ENCODE results near the gene GPR143. TPM values are rescaled to one million over a fixed set of nuclear protein-coding genes. Genes with fewer than 3 reads are reported as not detected.

GPR143 gene
- total and polyA plus RNA-seq, 4 donors = 0.77 to 2.7 (median 1.5) TPM

DNA sequence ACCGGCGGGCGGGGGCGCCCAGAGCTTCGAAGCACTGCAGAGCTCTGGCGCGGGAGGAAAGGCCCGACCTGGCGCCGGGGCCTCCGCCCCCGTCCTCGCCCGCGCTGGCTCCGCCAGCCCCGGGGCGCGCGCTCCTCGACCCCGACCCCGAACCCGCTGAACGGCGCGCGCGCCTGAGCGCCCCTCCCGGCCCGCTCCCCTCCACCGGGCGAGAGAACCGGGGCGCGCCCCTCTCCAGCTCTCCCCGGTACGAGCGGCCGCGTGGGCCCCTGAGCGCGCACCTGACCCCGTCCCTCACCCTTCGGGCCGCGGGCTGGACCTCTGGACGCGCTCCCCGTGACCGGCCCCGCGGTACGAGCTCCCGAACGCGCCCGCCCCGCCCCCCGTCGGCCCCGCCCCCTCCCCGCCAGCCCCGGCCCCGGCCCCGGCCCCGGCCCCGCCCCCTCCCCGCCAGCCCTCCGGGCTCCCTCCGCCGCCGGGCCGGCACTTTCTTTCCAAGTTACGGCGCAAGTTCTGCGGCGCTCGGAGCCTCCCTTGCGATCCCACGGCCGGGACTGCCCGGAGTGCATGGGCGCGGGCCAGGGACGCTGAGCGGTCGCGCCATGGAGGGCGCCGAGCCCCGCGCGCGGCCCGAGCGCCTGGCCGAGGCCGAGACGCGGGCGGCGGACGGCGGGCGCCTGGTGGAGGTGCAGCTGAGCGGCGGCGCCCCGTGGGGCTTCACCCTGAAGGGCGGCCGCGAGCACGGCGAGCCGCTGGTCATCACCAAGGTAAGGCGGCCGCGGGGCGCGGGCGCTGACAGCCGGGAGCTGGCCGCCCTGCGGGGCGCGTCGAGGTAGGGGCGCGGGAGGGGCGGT lies 20.5 kb upstream of the GPR143 start, which contains the start of gene SHROOM2:
Gene SHROOM2 (plus strand): TSS at position 486 of the 854 bp plus-strand sequence. CDS start 117 bp downstream, at position 603.
- peak within 1 kb of the TSS in 1 of 2 donors; percentile 68 for H3K27ac ChIP-seq (ENCODE audit: low read depth in 1 of 2, low read length in 1 of 2)
- 1 to 9% methylated on average over 18 to 132 of the region's 132 CpGs for WGBS, 2 donors
- no peaks in the 10 kb centered on the region for H3K36me3 ChIP-seq (ENCODE audit: control insufficient read depth in 4 of 4, insufficient read depth in 4 of 4, low read length in 4 of 4)
- H3K9ac ChIP-seq (ENCODE audit: insufficient read depth in 1 of 2, low read length in 2 of 2) = no peak within 1 kb of the TSS
- H3K27me3 ChIP-seq (ENCODE audit: control insufficient read depth in 3 of 3, insufficient read depth in 3 of 3, low read length in 2 of 3) = peaks cover 12 to 17% (median 12%) of the 10 kb centered on the region in 3 donors
- TF ChIP-seq, protein P1, sequence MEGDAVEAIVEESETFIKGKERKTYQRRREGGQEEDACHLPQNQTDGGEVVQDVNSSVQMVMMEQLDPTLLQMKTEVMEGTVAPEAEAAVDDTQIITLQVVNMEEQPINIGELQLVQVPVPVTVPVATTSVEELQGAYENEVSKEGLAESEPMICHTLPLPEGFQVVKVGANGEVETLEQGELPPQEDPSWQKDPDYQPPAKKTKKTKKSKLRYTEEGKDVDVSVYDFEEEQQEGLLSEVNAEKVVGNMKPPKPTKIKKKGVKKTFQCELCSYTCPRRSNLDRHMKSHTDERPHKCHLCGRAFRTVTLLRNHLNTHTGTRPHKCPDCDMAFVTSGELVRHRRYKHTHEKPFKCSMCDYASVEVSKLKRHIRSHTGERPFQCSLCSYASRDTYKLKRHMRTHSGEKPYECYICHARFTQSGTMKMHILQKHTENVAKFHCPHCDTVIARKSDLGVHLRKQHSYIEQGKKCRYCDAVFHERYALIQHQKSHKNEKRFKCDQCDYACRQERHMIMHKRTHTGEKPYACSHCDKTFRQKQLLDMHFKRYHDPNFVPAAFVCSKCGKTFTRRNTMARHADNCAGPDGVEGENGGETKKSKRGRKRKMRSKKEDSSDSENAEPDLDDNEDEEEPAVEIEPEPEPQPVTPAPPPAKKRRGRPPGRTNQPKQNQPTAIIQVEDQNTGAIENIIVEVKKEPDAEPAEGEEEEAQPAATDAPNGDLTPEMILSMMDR (IDR thresholded peaks at IDR 0.05; ENCODE audit: control extremely low read depth, extremely low read depth) = no peak
- peaks cover 0 to 7% (median 0%) of the 10 kb centered on the region in 4 donors for H3K9me3 ChIP-seq (ENCODE audit: control insufficient read depth in 4 of 4, insufficient read depth in 3 of 4, low read length in 3 of 4)
- peak in 2 of 3 donors; percentile 50 to 66 for DNase-seq
- peak; percentile 59 for ATAC-seq (ENCODE audit: insufficient read depth, low FRiP score)
- peaks cover 0 to 28% (median 7%) of the 10 kb centered on the region in 5 donors for H3K4me1 ChIP-seq (ENCODE audit: control insufficient read depth in 5 of 5, insufficient read depth in 5 of 5, low read length in 5 of 5)
- H3K4me3 ChIP-seq = peak within 1 kb of the TSS; percentile 65

DNA sequence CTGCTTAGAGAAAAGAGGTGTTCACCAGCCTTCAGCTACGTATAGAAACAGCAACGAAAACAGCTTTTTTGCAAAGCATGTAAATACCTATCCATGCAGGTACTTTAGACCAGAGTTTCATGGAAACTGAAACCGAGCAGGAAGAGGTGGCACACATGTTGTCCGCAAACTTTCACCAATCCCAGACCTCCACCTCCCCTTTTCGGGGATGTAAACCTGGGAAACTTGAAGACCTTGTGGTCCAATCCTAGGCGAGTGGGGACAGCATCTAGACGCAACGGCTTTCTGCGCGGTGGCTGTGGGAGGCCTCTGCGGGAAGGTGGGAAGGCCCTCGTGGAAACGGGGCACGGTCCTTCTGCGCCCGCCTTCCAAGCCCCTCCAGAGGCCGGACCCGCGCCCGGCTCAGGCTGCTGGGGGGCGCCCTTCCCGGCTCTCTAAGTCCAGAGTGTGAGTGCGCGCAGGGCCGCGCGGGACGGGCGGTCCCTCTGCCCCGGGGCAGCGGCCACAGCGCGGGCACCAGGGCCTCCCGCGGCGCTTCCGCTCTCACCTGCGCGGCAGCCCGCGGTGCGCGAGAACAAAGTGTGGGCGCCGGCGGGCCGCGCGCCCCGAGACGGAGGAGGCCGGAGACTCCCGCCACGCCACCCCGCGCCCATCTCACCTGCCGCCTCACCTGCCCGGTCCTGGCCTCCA lies 19.8 kb upstream of the GPR143 start:
- ATAC-seq (ENCODE audit: insufficient read depth, low FRiP score) (no peak), DNase-seq (peak in 1 of 3 donors; percentile 18)
- Histone ChIP-seq H3K27me3 (ENCODE audit: control insufficient read depth in 3 of 3, insufficient read depth in 3 of 3, low read length in 2 of 3) (peaks cover 12 to 17% (median 12%) of the 10 kb centered on the region in 3 donors), H3K4me3 (peak overlapping the region; percentile 37), H3K4me1 (ENCODE audit: control insufficient read depth in 5 of 5, insufficient read depth in 5 of 5, low read length in 5 of 5) (peaks cover 0 to 26% (median 7%) of the 10 kb centered on the region in 5 donors), H3K9me3 (ENCODE audit: control insufficient read depth in 4 of 4, insufficient read depth in 3 of 4, low read length in 3 of 4) (peaks cover 0 to 7% (median 0%) of the 10 kb centered on the region in 4 donors), H3K27ac (ENCODE audit: low read depth in 1 of 2, low read length in 1 of 2) (no peak overlapping the region), H3K36me3 (ENCODE audit: control insufficient read depth in 4 of 4, insufficient read depth in 4 of 4, low read length in 4 of 4) (no peaks in the 10 kb centered on the region), H3K9ac (ENCODE audit: insufficient read depth in 1 of 2, low read length in 2 of 2) (no peak overlapping the region)
- 8 to 15% methylated on average over 37 to 58 of the region's 58 CpGs for WGBS, 2 donors
- TF ChIP-seq, protein P1 (IDR thresholded peaks at IDR 0.05; ENCODE audit: control extremely low read depth, extremely low read depth) = no peak

DNA sequence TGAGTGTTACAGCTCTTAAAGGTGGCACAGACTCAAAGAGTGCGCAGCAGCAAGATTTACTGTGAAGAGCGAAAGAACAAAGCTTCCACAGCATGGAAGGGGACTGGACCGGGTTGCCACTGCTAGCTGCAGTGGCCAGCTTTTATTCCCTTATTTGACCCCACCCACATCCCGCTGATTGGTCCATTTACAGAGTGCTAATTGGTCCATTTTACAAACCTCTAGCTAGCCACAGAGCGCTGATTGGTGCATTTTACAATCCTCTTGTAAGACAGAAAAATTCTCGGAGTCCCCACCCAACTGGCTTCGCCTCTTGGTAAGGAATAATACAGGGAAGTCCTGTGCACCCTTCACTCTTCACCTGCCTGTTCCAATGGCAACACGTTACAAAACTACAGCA lies 18.7 kb upstream of the GPR143 start:
- TF ChIP-seq, protein P1 (IDR thresholded peaks at IDR 0.05; ENCODE audit: control extremely low read depth, extremely low read depth) = no peak
- DNase-seq = no peak
- Histone ChIP-seq H3K36me3 (ENCODE audit: control insufficient read depth in 4 of 4, insufficient read depth in 4 of 4, low read length in 4 of 4) (no peaks in the 10 kb centered on the region), H3K4me1 (ENCODE audit: control insufficient read depth in 5 of 5, insufficient read depth in 5 of 5, low read length in 5 of 5) (peaks cover 0 to 20% (median 0%) of the 10 kb centered on the region in 5 donors), H3K9me3 (ENCODE audit: control insufficient read depth in 4 of 4, insufficient read depth in 3 of 4, low read length in 3 of 4) (peaks cover 0 to 7% (median 0%) of the 10 kb centered on the region in 4 donors), H3K27ac (ENCODE audit: low read depth in 1 of 2, low read length in 1 of 2) (no peak overlapping the region), H3K27me3 (ENCODE audit: control insufficient read depth in 3 of 3, insufficient read depth in 3 of 3, low read length in 2 of 3) (peaks cover 6 to 15% (median 12%) of the 10 kb centered on the region in 3 donors), H3K4me3 (no peak overlapping the region), H3K9ac (ENCODE audit: insufficient read depth in 1 of 2, low read length in 2 of 2) (no peak overlapping the region)
- ATAC-seq (ENCODE audit: insufficient read depth, low FRiP score) = no peak
- WGBS, 2 donors = 93 to 97% methylated on average over 8 of the region's 8 CpGs

Measured in lung (tissue), 12 donors.